ENCODE measurements around the gene XPO5. TPM values are rescaled to one million over a fixed set of nuclear protein-coding genes. Genes with fewer than 3 reads are reported as not detected.

XPO5 gene
- total and polyA plus RNA-seq, 7 donors, result 3.0 to 53.7 (median 13.7) TPM

DNA sequence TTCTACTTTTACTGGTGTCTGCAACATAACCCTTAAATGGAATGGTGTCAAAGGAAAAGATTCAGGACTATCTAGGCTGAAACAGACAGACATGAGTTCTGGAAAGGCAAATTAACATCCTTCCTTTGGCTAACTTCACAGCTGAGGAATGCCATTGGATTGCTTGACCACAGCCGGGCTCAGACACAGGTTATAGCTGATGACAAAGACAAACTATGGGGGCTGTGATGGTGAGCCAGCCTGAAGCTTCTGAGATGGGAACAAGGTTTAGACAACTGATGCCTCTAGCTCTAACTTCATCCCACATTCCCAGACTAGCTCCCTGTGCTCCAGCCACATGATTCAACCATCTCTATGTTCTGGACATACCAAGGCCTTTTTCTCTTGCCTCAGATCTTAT is 43.6 kb downstream of the XPO5 start:
- H3K36me3 ChIP-seq, result peaks cover 11 to 85% (median 27%) of the 10 kb centered on the region in 4 donors
- H3K27me3 ChIP-seq, result no peaks in the 10 kb centered on the region
- no peak for DNase-seq
- no peaks in the 10 kb centered on the region for H3K9me3 ChIP-seq
- no peaks in the 10 kb centered on the region for H3K4me1 ChIP-seq
- WGBS, 2 donors, result 94 to 96% methylated on average over 1 of the region's 1 CpG
- no peak overlapping the region for H3K4me3 ChIP-seq
- intact Hi-C loops (cut with DNase I), result no loop called here
- H3K27ac ChIP-seq, result no peak overlapping the region
- TF ChIP-seq EP300 (IDR thresholded peaks at IDR 0.05), result no peak

DNA sequence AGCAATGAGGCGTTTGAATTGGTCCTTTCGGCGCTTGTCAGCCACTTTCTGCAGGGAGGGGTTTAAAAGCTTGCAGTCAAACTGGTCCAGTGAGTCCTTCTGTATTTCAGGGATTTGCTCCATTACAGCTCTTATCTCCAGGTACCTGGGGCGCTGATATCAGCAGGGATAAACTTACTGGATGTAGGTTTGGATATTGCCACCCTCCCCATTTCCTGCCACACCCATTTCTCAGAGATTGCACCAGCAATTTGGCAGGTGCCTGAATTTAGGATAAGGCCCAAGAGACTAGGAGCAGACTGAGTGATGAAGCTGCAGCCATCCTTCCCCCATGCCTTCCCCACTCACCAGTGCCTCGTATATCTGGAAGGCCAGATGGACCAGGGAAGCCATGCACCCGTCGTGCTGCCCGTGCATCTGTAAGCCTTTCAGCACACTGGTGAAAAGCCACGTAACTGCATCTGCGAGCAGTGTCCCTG is 51.3 kb downstream of the XPO5 start:
- WGBS, 2 donors, result 44 to 85% methylated on average over 10 of the region's 10 CpGs
- Histone ChIP-seq H3K4me1 (no peaks in the 10 kb centered on the region), H3K27me3 (no peaks in the 10 kb centered on the region), H3K9me3 (no peaks in the 10 kb centered on the region), H3K27ac (no peak overlapping the region), H3K36me3 (peaks cover 51 to 100% (median 67%) of the 10 kb centered on the region in 4 donors), H3K4me3 (no peak overlapping the region)
- TF ChIP-seq POLR2AphosphoS5 (IDR thresholded peaks at IDR 0.05), result no peak
- TF ChIP-seq POLR2A (IDR thresholded peaks at IDR 0.05), result no peak
- TF ChIP-seq, protein P1, sequence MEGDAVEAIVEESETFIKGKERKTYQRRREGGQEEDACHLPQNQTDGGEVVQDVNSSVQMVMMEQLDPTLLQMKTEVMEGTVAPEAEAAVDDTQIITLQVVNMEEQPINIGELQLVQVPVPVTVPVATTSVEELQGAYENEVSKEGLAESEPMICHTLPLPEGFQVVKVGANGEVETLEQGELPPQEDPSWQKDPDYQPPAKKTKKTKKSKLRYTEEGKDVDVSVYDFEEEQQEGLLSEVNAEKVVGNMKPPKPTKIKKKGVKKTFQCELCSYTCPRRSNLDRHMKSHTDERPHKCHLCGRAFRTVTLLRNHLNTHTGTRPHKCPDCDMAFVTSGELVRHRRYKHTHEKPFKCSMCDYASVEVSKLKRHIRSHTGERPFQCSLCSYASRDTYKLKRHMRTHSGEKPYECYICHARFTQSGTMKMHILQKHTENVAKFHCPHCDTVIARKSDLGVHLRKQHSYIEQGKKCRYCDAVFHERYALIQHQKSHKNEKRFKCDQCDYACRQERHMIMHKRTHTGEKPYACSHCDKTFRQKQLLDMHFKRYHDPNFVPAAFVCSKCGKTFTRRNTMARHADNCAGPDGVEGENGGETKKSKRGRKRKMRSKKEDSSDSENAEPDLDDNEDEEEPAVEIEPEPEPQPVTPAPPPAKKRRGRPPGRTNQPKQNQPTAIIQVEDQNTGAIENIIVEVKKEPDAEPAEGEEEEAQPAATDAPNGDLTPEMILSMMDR (IDR thresholded peaks at IDR 0.05), result no peak
- no peak for TF ChIP-seq EP300 (IDR thresholded peaks at IDR 0.05)
- no peak for DNase-seq
- intact Hi-C loops (cut with DNase I), result no loop called here

DNA sequence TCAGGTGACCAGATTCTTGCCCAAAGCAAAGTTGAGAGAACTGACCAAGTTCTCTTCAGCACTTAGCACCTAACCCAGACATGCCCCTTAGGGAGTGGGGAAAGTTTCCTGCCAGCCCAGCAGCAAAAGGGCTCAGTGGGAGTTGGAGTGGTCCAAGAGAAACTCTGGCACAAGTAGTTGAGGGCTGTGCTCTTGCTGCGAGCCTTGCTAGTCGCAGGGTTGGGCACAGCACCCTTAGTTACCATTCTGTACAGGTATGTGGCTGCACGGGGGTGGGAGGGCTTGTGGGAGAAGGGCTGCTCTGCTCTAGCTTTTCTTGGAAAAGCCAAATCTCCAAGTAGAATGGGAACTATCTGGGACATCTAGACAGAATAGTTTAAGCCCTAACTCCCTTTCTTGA is 52.6 kb downstream of the XPO5 start:
- intact Hi-C loops (cut with DNase I), result no loop called here
- no peaks in the 10 kb centered on the region for H3K9me3 ChIP-seq
- peaks cover 0 to 7% (median 5%) of the 10 kb centered on the region in 4 donors for H3K4me1 ChIP-seq
- no peak for TF ChIP-seq EP300 (IDR thresholded peaks at IDR 0.05)
- no peak for TF ChIP-seq POLR2AphosphoS5 (IDR thresholded peaks at IDR 0.05)
- no peak for TF ChIP-seq POLR2A (IDR thresholded peaks at IDR 0.05)
- TF ChIP-seq, protein P1 (IDR thresholded peaks at IDR 0.05), result no peak
- no peak for DNase-seq
- H3K4me3 ChIP-seq, result no peak overlapping the region
- H3K27me3 ChIP-seq, result no peaks in the 10 kb centered on the region
- no peak overlapping the region for H3K27ac ChIP-seq
- H3K36me3 ChIP-seq, result peaks cover 52 to 93% (median 64%) of the 10 kb centered on the region in 4 donors
- WGBS, 2 donors, result 95 to 97% methylated on average over 3 of the region's 3 CpGs

GRCh38 chr6:43522547-43523261 is 53.1 kb downstream of the XPO5 start:
- no peak for DNase-seq
- H3K27ac ChIP-seq, result no peak overlapping the region
- no peaks in the 10 kb centered on the region for H3K9me3 ChIP-seq
- intact Hi-C loops (cut with DNase I), result no loop called here
- no peaks in the 10 kb centered on the region for H3K27me3 ChIP-seq
- peaks cover 49 to 87% (median 59%) of the 10 kb centered on the region in 4 donors for H3K36me3 ChIP-seq
- TF ChIP-seq EP300 (IDR thresholded peaks at IDR 0.05), result no peak
- TF ChIP-seq, protein P1 (IDR thresholded peaks at IDR 0.05), result no peak
- TF ChIP-seq POLR2A (IDR thresholded peaks at IDR 0.05), result no peak
- no peak for TF ChIP-seq POLR2AphosphoS5 (IDR thresholded peaks at IDR 0.05)
- no peak overlapping the region for H3K4me3 ChIP-seq
- WGBS, 2 donors, result 91 to 94% methylated on average over 8 of the region's 8 CpGs
- peaks cover 0 to 13% (median 11%) of the 10 kb centered on the region in 4 donors for H3K4me1 ChIP-seq

DNA sequence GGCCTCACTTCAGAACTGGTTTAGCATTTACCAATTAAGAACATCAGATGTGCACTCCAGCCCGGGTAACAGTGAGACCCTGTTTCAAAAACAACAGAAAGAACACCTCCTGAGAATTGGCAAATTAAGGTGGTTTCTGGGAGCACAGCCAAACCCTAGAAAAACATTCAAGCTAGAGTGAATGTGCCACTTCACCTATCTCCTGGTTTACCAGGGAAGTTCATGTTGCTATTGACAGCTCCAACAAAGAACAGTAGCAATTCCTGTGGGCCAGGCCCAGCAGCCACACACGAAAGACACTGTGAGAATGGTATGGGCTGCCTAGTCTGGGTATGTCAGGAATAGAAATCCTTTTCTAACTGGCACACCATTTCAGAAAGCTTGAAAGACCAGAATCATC is 54.0 kb downstream of the XPO5 start:
- Histone ChIP-seq H3K4me3 (no peak overlapping the region), H3K36me3 (peaks cover 49 to 78% (median 51%) of the 10 kb centered on the region in 4 donors), H3K4me1 (peaks cover 0 to 16% (median 14%) of the 10 kb centered on the region in 4 donors), H3K27ac (no peak overlapping the region), H3K9me3 (no peaks in the 10 kb centered on the region), H3K27me3 (no peaks in the 10 kb centered on the region)
- no peak for DNase-seq
- TF ChIP-seq POLR2A (IDR thresholded peaks at IDR 0.05) (no peak), POLR2AphosphoS5 (IDR thresholded peaks at IDR 0.05) (no peak), EP300 (IDR thresholded peaks at IDR 0.05) (no peak)
- TF ChIP-seq, protein P1 (IDR thresholded peaks at IDR 0.05), result no peak
- intact Hi-C loops (cut with DNase I), result no loop called here
- 79 to 92% methylated on average over 2 of the region's 2 CpGs for WGBS, 2 donors

Measured in sigmoid colon (tissue), 7 donors.